Activated effector memory CD4-positive, alpha-beta T cell treated with Interleukin-2 at 50 U/mL for 16 hours (primary cell): ENCODE measurements around the gene CHGA.

Experiments
- DNase-seq: peaks from one replicate; pipeline ENCODE4 v3.0.0-alpha.2; 2020

Gene CHGA, protein sequence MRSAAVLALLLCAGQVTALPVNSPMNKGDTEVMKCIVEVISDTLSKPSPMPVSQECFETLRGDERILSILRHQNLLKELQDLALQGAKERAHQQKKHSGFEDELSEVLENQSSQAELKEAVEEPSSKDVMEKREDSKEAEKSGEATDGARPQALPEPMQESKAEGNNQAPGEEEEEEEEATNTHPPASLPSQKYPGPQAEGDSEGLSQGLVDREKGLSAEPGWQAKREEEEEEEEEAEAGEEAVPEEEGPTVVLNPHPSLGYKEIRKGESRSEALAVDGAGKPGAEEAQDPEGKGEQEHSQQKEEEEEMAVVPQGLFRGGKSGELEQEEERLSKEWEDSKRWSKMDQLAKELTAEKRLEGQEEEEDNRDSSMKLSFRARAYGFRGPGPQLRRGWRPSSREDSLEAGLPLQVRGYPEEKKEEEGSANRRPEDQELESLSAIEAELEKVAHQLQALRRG

DNA sequence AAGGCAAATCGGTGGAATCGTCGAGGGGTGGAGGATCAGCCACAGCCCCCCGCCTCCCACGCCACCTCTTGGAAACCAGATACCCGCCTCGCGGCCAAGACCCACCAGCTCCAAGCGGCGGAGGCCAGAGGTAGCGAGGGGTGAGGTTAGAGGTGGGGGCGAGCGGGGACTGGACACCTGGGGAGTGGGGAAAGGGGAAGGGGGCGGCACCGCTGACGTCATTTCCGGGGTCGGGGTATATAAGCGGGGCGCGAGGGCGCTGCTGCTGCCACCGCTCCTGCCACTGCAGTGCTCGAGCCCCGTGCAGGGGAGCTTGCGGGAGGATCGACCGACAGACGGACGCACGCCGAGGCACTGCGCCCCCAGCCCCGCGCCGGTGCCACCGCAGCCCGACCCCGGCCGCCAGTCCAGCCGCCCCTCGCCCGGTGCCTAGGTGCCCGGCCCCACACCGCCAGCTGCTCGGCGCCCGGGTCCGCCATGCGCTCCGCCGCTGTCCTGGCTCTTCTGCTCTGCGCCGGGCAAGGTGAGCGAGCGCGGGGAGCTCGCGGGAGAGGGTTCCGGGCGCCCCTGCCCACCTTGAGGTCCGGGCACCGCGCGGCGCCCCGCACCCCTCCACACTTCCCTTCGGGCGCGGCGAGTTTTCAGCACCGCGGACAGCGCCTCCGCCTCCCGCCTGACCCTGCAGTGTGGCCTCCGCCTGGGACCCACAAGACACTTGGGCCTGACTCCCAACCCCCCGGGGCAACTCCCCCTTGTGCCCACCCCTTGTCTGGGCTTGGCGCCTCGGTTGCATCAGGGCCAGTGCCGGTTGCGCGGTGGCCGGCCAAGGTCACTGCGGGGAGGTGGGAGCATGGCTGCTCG lies at the start of gene CHGA:
CHGA (plus strand) TSS at position 268 of the 861 bp plus-strand sequence; CDS start at position 478, 210 bp downstream.
- DNase-seq: peak; percentile 27

GRCh38 chr14:92874962-92875661 lies 47.8 kb upstream of the CHGA start:
- DNase-seq: no peak

DNA sequence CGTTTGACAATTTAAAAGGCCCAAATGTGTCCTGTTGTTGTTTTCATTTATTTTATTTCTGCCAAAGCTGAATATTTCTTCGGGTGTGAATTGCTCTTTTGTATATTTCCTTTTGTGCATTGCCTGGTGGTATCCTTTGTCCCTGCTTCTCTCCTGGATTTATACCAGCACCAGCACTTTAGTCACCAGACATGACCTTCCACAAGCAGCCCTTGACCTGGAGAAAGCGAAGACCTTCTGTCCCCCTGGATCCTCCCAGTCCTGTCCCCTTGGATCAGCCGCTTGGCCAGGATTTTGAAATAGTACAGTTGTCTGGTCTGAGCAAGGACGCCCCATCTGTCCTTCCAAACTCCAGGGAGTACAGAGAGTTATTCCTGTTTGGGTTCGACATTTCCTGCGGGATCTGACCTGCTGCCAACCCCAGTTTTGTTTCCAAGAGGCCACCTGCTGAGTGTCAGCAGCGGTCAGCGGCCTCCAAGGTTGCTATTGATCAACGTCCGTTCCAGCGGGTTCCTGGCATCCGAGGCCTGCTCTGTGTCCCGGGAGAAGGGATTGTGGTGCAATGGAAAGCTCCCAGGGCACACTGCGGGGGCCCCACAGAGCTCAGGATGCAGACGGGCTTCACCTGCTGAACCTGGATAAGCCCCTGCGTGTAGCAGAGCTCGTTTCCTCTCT lies 45.1 kb upstream of the CHGA start:
- DNase-seq: no peak

DNA sequence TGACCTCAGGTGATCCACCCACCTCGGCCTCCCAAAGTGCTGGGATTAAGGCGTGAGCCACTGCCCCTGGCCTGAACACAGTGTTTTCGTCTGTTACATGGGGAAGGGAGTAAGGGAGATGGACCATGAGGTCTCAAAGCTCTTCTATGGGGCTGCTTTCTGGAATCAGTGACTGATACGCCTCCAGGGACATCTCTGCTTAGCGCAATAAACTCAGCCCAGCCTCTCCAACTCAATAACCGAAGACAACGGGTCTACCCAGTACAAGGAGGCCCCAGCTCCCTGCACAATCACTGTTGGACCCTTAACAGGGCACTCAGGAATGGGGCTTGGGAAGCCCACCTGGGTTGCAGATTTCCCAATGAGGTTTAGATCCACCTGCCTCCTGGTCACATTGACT lies 42.6 kb upstream of the CHGA start:
- no peak for DNase-seq

GRCh38 chr14:92880851-92881250 lies 42.1 kb upstream of the CHGA start:
- no peak for DNase-seq

DNA sequence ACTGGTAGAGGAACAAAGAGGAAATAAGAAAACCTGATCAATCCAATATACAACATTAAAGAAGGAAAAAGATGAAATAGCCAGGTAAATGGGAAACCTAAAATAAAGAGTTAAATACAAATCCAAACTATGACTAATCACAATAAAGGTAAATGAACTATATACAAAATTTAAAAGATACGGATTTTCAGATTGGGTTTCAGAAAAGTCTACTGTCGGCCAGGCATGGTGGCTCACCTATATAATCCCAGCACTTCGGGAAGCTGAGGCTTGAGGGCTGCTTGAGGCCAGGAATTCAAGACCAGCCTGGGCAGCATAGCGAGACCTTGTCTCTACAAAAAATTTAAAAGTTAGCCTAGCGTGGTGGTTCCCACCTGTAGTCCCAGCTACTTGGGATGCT lies 39.9 kb upstream of the CHGA start:
- DNase-seq: no peak

GRCh38 chr14:92884410-92884809 lies 38.5 kb upstream of the CHGA start:
- DNase-seq: no peak

DNA sequence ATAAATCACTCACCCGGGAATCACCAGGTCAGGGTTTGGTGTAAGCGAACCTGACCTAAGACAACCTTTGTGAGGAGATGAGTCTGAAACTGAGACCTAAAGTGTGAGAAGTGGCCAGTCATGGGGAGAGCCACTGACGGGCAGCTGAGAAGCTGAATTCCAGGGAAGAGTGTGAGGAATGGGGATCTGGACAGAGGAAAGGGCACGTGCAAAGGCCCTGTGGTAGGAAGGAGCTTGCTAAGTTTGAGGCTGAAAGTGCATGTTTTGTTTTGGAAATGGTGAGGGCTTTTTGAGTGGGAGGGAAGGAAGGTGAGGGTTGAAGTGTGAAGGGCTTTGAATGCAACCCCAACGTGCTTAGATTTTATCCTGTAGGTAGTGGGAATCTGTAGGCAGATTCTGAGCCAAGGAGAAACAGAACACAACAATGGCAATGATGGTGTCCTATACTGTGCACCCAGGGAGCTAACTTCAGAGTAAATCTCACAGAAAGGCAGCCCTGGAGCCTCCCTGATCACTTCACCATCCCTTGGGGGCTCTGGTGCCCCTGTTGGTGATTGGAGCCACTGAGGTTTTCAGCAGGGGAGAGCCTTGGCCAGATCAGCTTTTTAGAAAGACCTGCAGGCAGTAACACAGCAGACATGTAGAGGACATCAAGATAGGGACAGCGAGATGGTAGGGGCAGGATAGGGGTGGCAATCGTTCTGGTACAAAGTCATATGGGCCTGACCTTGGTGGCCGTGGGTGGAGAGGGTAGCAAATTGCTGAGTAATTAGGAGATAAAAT lies 37.5 kb upstream of the CHGA start:
- DNase-seq: no peak

- DNase-seq: no peak
Measured at GRCh38 chr14:92886337-92886736, 36.6 kb upstream of the CHGA start.

- no peak for DNase-seq
Measured at GRCh38 chr14:92887157-92887556, 35.8 kb upstream of the CHGA start.

- no peak for DNase-seq
Measured at GRCh38 chr14:92888896-92889295, 34.1 kb upstream of the CHGA start.

- DNase-seq: no peak
Measured at GRCh38 chr14:92890830-92891588, 31.9 kb upstream of the CHGA start.

GRCh38 chr14:92892589-92892988 lies 30.4 kb upstream of the CHGA start:
- DNase-seq: no peak

DNA sequence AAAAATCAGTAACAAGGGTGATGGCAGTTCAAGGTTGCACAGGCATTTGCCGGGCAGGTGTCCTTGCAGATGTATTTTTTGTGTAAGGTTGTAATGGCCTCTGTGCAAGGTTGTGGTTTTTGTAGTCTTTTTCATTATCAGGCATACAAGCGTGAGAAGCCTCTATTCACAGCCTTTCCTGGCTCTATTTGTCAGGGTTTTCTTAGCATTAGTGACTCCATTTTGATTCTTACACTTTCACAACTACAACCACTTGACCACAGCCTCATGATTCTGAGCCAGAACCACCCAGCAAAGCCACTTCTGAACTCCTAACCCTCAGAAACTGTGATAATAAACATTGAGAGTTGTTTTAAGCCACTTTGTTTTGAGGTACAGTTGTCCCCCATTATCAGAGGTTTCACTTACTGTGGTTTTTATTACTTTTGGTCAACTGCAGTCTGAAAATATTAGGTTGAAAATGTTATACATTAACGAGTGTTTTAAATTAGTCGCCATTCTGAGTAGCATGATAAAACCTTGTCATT lies 27.5 kb upstream of the CHGA start:
- no peak for DNase-seq

DNA sequence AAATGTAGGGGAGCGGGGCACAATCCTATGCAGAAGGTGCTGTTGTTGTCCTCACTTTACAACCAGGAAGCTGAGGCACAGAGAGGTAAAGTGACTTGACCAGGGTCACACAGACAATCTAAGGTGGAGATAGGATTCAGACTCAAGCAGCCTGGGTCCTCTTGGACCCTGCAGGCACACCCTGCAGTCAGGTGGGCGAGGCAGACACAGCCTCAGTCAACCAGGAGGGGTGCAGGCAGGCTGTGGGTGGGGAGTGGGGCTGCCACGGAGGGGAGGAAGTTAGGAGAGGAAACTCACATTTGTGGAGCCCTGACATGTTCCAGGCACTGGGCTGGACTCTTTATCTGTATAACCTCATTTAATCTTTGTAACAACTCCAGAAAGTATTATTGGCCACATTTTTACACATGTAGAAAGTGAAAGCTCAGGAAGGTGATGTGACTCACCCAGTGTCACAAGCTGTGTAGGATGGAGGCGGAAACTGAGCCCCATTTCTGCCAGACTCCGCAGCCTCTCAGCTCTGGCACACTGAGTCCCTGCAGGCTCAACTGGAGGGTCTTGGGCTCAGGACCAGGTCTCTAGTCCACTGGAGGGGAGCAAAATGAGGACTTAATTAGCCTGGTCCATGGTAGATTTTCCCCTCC lies 24.9 kb upstream of the CHGA start:
- DNase-seq: no peak

GRCh38 chr14:92898566-92899131 lies 24.3 kb upstream of the CHGA start:
- DNase-seq: no peak

DNA sequence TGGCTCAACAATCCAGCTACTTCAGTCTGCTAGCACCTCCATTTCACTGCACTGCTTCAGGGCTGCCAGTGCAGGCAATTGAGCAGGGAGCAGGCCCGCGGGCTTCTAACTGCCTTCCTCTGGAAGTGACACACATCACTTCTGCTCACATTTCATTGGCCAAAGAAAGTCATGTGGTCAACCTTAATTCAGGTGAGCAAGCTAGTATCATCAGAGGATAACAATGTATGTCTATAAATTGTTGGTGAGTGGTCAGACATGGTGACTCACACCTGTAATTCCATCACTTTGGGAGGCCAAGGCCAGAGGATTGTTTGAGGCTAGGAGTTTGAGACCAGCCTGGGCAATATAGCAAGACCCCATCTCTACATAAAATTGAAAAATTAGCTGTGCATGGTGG lies 22.3 kb upstream of the CHGA start:
- DNase-seq: no peak

DNA sequence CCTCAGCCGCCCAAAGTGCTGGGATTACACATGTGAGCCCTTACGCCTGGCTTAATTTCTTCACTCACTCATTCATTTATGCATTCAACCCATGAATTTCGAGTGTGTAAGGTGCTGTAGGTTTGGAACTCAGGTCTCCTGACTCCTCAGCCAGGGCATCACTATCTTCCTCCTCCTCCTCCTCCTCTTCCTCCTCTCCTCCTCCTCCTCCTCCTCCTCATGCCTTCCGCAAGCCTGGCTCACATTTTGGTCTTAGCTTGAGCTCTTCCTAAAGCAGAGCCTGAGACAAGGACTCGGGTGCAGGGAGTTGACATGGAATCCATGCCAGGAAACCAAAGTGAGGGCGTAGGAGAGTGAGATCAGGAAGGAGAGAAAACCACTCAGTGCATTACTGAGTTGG lies 20.8 kb upstream of the CHGA start:
- DNase-seq: no peak

DNA sequence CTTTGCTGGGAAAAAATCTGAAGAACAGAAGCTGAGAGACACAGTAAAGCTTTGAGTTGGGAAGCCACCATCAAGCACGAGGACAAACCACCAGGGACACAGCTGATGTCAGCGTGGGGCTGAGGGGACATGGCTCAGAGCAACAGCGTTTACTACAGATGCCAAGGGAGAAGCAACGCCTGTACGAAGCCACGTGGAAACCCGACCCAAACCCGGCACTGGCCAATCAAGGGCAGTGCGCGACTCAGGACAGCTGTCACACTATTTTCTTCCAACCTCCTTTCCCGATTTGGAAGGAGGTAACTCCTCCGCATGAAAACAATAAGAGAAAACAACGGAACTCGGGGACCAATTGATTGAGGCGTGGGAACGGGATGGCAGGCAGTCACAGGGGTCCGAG lies 20.2 kb upstream of the CHGA start:
- DNase-seq: no peak

DNA sequence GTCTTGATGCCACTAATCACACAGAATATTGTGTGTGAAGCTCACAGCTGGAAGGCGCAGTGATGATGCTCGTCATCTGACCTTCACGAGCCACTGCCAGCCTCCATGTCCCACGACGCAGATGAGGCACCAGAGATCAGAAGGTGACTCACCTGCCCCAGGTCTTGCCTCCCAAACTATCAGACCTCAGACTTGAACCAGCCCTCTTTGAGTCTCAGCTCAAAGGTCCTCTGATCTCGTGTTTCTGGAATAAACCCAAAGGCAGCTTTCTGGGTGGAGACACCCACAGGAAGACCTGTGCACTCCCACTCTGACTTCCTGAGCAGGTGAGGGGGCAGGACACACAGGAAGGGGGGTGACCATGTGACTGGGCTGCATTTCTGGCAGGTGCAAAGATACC lies 19.6 kb upstream of the CHGA start:
- no peak for DNase-seq
